ENCODE measurements around the gene ITGA2B. TPM values are rescaled to one million over a fixed set of nuclear protein-coding genes. Genes with fewer than 3 reads are reported as not detected.

The ITGA2B gene
- total and polyA plus RNA-seq, 2 of the 4 experiments (the other 2 are of a cell fraction) = under 0.01 to 0.26 TPM

GRCh38 chr17:44322236-44322895 is 67.1 kb downstream of the ITGA2B start:
- H3K36me3 ChIP-seq (ENCODE audit: control insufficient read depth, insufficient read depth, low read length) = peaks cover 24% of the 10 kb centered on the region
- in situ Hi-C loops (cut with MboI; ENCODE audit: low sequenced_read_pairs) = no loop called here

More at GRCh38 chr17:44322236-44322895, 67.1 kb downstream of the ITGA2B start:
- ChIA-PET CTCF (no interaction called here), POLR2A (ENCODE audit: unreplicated experiment) (no interaction called here)
- TF ChIP-seq ELK1 (IDR thresholded peaks at IDR 0.05; ENCODE audit: borderline replicate concordance, low read depth, low read length) (no peak), POLR2A (IDR thresholded peaks at IDR 0.05; ENCODE audit: low read depth, low read length) (no peak), FOS (IDR thresholded peaks at IDR 0.05; ENCODE audit: low read depth, low read length) (no peak), MAZ (IDR thresholded peaks at IDR 0.05; ENCODE audit: borderline replicate concordance, low read depth, low read length) (no peak), NFE2L2 (IDR thresholded peaks at IDR 0.05; ENCODE audit: low read depth, low read length) (no peak), RFX5 (IDR thresholded peaks at IDR 0.05; ENCODE audit: low read depth, low read length) (no peak), RCOR1 (IDR thresholded peaks at IDR 0.05; ENCODE audit: insufficient replicate concordance, low read length) (no peak), MAFK (IDR thresholded peaks at IDR 0.05; ENCODE audit: low read depth, low read length) (no peak), SMC3 (IDR thresholded peaks at IDR 0.05; ENCODE audit: low read depth, low read length) (no peak), MXI1 (IDR thresholded peaks at IDR 0.05; ENCODE audit: borderline replicate concordance, low read depth, low read length) (no peak), CEBPB (IDR thresholded peaks at IDR 0.05; ENCODE audit: low read depth, low read length) (no peak), BHLHE40 (IDR thresholded peaks at IDR 0.05; ENCODE audit: low read depth, low read length) (no peak), CHD1 (IDR thresholded peaks at IDR 0.05; ENCODE audit: low read depth, low read length) (no peak), RAD21 (IDR thresholded peaks at IDR 0.05; ENCODE audit: low read length) (no peak)
- TF ChIP-seq, protein P1, sequence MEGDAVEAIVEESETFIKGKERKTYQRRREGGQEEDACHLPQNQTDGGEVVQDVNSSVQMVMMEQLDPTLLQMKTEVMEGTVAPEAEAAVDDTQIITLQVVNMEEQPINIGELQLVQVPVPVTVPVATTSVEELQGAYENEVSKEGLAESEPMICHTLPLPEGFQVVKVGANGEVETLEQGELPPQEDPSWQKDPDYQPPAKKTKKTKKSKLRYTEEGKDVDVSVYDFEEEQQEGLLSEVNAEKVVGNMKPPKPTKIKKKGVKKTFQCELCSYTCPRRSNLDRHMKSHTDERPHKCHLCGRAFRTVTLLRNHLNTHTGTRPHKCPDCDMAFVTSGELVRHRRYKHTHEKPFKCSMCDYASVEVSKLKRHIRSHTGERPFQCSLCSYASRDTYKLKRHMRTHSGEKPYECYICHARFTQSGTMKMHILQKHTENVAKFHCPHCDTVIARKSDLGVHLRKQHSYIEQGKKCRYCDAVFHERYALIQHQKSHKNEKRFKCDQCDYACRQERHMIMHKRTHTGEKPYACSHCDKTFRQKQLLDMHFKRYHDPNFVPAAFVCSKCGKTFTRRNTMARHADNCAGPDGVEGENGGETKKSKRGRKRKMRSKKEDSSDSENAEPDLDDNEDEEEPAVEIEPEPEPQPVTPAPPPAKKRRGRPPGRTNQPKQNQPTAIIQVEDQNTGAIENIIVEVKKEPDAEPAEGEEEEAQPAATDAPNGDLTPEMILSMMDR (conservative IDR thresholded peaks at IDR 0.05; ENCODE audit: low read depth, low read length) = no peak
- TF ChIP-seq, protein P2, sequence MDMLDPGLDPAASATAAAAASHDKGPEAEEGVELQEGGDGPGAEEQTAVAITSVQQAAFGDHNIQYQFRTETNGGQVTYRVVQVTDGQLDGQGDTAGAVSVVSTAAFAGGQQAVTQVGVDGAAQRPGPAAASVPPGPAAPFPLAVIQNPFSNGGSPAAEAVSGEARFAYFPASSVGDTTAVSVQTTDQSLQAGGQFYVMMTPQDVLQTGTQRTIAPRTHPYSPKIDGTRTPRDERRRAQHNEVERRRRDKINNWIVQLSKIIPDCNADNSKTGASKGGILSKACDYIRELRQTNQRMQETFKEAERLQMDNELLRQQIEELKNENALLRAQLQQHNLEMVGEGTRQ (IDR thresholded peaks at IDR 0.05; ENCODE audit: low read depth, low read length) = no peak
- no peak overlapping the region for H4K8ac ChIP-seq (ENCODE audit: low read depth in 2 of 2, low read length in 2 of 2)
- no peak overlapping the region for H2AK9ac ChIP-seq (replicated peaks; ENCODE audit: low read depth, low read length, poor library complexity)
- peaks cover 1% of the 10 kb centered on the region; the same call in 1 of the 2 replicates for H3K9me3 ChIP-seq (ENCODE audit: control insufficient read depth, insufficient read depth, low read length)
- no peak overlapping the region for H3K14ac ChIP-seq (replicated peaks; ENCODE audit: low read depth, low read length)
- no peak overlapping the region for H3K56ac ChIP-seq (ENCODE audit: extremely low read depth, insufficient read depth, low read length)
- no peak overlapping the region for H3K27ac ChIP-seq (ENCODE audit: insufficient read depth, low read length)
- H3K9ac ChIP-seq (ENCODE audit: low read depth, low read length) = no peak overlapping the region
- H3K23ac ChIP-seq (ENCODE audit: low read depth, low read length) = no peak overlapping the region
- dilution Hi-C loops (cut with HindIII; ENCODE audit: low sequenced_read_pairs, unreplicated experiment) (no loop called here), intact Hi-C loops (cut with micrococcal nuclease) (no loop called here)
- H3K79me1 ChIP-seq (ENCODE audit: low read depth in 1 of 2, low read length in 2 of 2) = peaks cover 5 to 19% of the 10 kb centered on the region in 2 experiments; a peak in 3 of 4 replicates
- no peak overlapping the region for H3K18ac ChIP-seq (ENCODE audit: low read depth, low read length)
- no peak overlapping the region for H3K4me3 ChIP-seq (ENCODE audit: insufficient read depth, low read depth, low read length)
- H2AK5ac ChIP-seq (ENCODE audit: low read depth, low read length) = no peak overlapping the region
- H4K20me1 ChIP-seq (ENCODE audit: insufficient read depth, low read length) = peaks cover 7% of the 10 kb centered on the region
- 97% methylated on average over 6 of the region's 11 CpGs; no CpG with 5 or more reads in 1 of the 2 experiments for WGBS, 2 experiments (ENCODE audit: extremely low coverage in 2 of 2, insufficient read length in 1 of 2)
- H3K27me3 ChIP-seq (ENCODE audit: control insufficient read depth, insufficient read depth, low read length) = peaks cover 4% of the 10 kb centered on the region; the same call in 1 of the 2 replicates
- no peak overlapping the region for H3K4ac ChIP-seq (ENCODE audit: low read depth, low read length)
- BruUV-seq (replicated peaks) = no TSS peak
- H4K5ac ChIP-seq (ENCODE audit: low read depth, low read length) = no peak overlapping the region
- H4K91ac ChIP-seq (ENCODE audit: insufficient read depth, low read depth, low read length) = no peak overlapping the region
- DNase-seq (no peak), ATAC-seq (ENCODE audit: low read depth) (no peak)
- H2BK15ac ChIP-seq (ENCODE audit: low read depth, low read length) = no peak overlapping the region
- H2BK5ac ChIP-seq (ENCODE audit: low read depth, low read length, poor library complexity, severe bottlenecking) = no peak overlapping the region
- H2BK120ac ChIP-seq (ENCODE audit: low read depth, low read length) = no peak overlapping the region
- H2BK20ac ChIP-seq (ENCODE audit: low read depth, low read length) = no peak overlapping the region
- H3K4me2 ChIP-seq (ENCODE audit: low read depth, low read length) = no peak overlapping the region
- peaks cover 7% of the 10 kb centered on the region for H3K4me1 ChIP-seq (ENCODE audit: control insufficient read depth, insufficient read depth, low read length)
- no peak overlapping the region for H2AFZ ChIP-seq (replicated peaks; ENCODE audit: low read length, poor library complexity)
- H3K9me1 ChIP-seq (ENCODE audit: insufficient read depth, low read length) = peaks cover 6% of the 10 kb centered on the region
